ENCODE measurements around the gene IGFBP2. TPM values are rescaled to one million over a fixed set of nuclear protein-coding genes. Genes with fewer than 3 reads are reported as not detected.

The IGFBP2 gene
- total RNA-seq, 1 experiment from 2014 or later, result 363 TPM

DNA sequence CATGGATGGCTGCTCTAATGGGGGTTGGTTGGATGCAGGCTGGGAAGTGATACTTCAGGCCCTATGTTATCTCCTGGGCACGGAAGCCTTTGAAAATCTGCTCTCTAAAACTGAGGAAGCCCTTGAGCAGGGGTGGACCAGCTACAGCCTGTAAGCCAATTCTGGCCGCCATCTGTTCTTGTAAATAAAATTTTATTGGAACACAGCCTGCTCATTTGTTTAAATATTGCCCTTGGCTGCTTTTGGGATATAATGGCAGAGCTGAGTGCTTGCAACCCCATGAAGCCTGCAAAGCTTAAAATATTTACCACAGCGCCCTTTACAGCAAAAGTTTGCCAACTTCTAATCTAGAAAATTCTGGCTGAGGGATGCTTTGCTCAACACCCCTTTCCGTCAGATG, 11.9 kb upstream of the IGFBP2 start:
- Histone ChIP-seq H3K27ac (ENCODE audit: insufficient read length, low read depth, low read length) (no peak overlapping the region), H4K5ac (ENCODE audit: insufficient read length, low read depth, low read length) (no peak overlapping the region), H2BK5ac (ENCODE audit: insufficient read length, low read length) (no peak overlapping the region), H4K91ac (ENCODE audit: insufficient read length, low read depth, low read length) (no peak overlapping the region), H4K20me1 (ENCODE audit: control insufficient read depth, insufficient read depth, insufficient read length) (no peaks in the 10 kb centered on the region), H2AFZ (ENCODE audit: low read length) (no peak overlapping the region), H3T11ph (ENCODE audit: low read length) (no peak overlapping the region), H3K4me1 (ENCODE audit: insufficient read depth, low read length) (peaks cover 10% of the 10 kb centered on the region), H3K9ac (ENCODE audit: extremely low read depth, insufficient read length, low read length) (no peak overlapping the region), H3K4me2 (ENCODE audit: insufficient read depth, insufficient read length, low read length) (no peak overlapping the region), H3K56ac (ENCODE audit: insufficient read length, low read depth, low read length) (no peak overlapping the region), H3K18ac (ENCODE audit: insufficient read length, low read depth, low read length) (no peak overlapping the region), H2BK120ac (ENCODE audit: low read depth, low read length, poor library complexity, severe bottlenecking) (no peak overlapping the region), H3K79me2 (ENCODE audit: insufficient read depth, low read length) (no peaks in the 10 kb centered on the region), H3K4ac (ENCODE audit: low read depth, low read length) (no peak overlapping the region), H3K79me1 (ENCODE audit: insufficient read depth, low read depth, low read length, poor library complexity, severe bottlenecking) (no peaks in the 10 kb centered on the region), H3K23ac (ENCODE audit: insufficient read length, low read depth, low read length) (no peak overlapping the region), H2BK12ac (ENCODE audit: insufficient read length, low read depth, low read length) (no peak overlapping the region), H2BK20ac (ENCODE audit: low read depth, low read length, poor library complexity, severe bottlenecking) (no peak overlapping the region), H3K27me3 (ENCODE audit: insufficient read depth, low read length) (no peaks in the 10 kb centered on the region), H3K9me3 (ENCODE audit: control insufficient read depth, low read depth, low read length) (no peaks in the 10 kb centered on the region), H3K23me2 (ENCODE audit: insufficient read length, low read depth, low read length, poor library complexity, severe bottlenecking) (no peaks in the 10 kb centered on the region), H4K8ac (replicated peaks; ENCODE audit: insufficient read length, low read depth, low read length) (no peak overlapping the region), H2AK5ac (ENCODE audit: insufficient read length, low read length) (no peak overlapping the region), H2BK15ac (ENCODE audit: low read depth, low read length) (no peak overlapping the region), H3K14ac (ENCODE audit: insufficient read depth, low read length) (no peak overlapping the region)
- no peak overlapping the region for H3K27ac Mint-ChIP-seq
- DNase-seq, result no peak
- no peaks in the 10 kb centered on the region for H3K9me3 Mint-ChIP-seq
- no peak overlapping the region for H3K4me3 Mint-ChIP-seq
- TF ChIP-seq CTCF (conservative IDR thresholded peaks at IDR 0.05), result no peak
- no peaks in the 10 kb centered on the region; the same call in 1 of the 2 replicates for H3K27me3 Mint-ChIP-seq (ENCODE audit: low read depth)
- no peaks in the 10 kb centered on the region for H3K36me3 Mint-ChIP-seq (ENCODE audit: insufficient read depth in 1 of 3, low read depth in 3 of 3)
- H3K4me1 Mint-ChIP-seq, result peaks cover 30 to 40% of the 10 kb centered on the region in 2 experiments
- WGBS (ENCODE audit: extremely low coverage, insufficient read length, low lambda C conversion rate), result no CpG with 5 or more reads among the region's 4 CpGs
